SK-N-SH (cell line): ENCODE data around the gene BCAT1. TPM values are rescaled to one million over a fixed set of nuclear protein-coding genes. Genes with fewer than 3 reads are reported as not detected.

Experiments
- CTCF ChIA-PET: fragments of 300-600, 350-600 bp; formaldehyde crosslinking; extraction: SDS; loops from one replicate; lab custom pipeline; 2021; lab: Yijun Ruan, JAX
- POLR2A ChIA-PET: fragments of 350-600 bp; sonication (Branson Sonifier 250); formaldehyde crosslinking; extraction: SDS; loops from one replicate; lab custom pipeline; 2020; ENCODE audit warnings: antibody characterized with exemption, inconsistent platforms; lab: Yijun Ruan, JAX
- DNase-seq: peaks from one replicate; pipeline ENCODE4 v3.0.0; 2012
- H2AFZ ChIP-seq: fragments of 200-600 bp; sonication (generic); 2 replicates; pipeline ENCODE4 v1.8.1; 2016; ENCODE audit warnings: antibody characterized with exemption, mild to moderate bottlenecking, low read depth
- H3F3A ChIP-seq: fragments of 200-600 bp; sonication (generic); replicated peaks from 2 replicates; pipeline ENCODE3; 2016; ENCODE audit warnings: antibody characterized with exemption, mild to moderate bottlenecking; ENCODE audit not compliant: insufficient read depth
- H3K27ac ChIP-seq, 2 experiments: fragments of 200-500 bp in 1 of 2; fragments of 200-600 bp in 1 of 2; sonication (Bioruptor generic) in 1 of 2; sonication (generic), shearing (Covaris generic) in 1 of 2; 2 replicates each; pipeline versions ENCODE4 v1.5.1 to v1.6.1; 2014 to 2016; ENCODE audit warnings: low read depth in 2 of 2, inconsistent platforms in 1 of 2, low read length in 1 of 2, mild to moderate bottlenecking in 1 of 2, mixed read lengths in 1 of 2
- H3K27me3 ChIP-seq: fragments of 200-600 bp; sonication (generic), shearing (Covaris generic); 2 replicates; pipeline ENCODE4 v1.6.1; 2016; ENCODE audit warnings: mixed run types; ENCODE audit not compliant: insufficient read depth
- H3K36me3 ChIP-seq, 2 experiments: fragments of 200-500 bp in 1 of 2; fragments of 200-600 bp in 1 of 2; sonication (Bioruptor generic) in 1 of 2; sonication (generic) in 1 of 2; replicated peaks in 1 of 2; 2 replicates each; pipeline versions ENCODE3 to v1.5.1; 2014 to 2016; ENCODE audit warnings: low read length in 1 of 2, mild to moderate bottlenecking in 1 of 2; ENCODE audit not compliant: insufficient read depth in 2 of 2, control insufficient read depth in 1 of 2
- H3K4me1 ChIP-seq, 2 experiments: fragments of 200-500 bp in 1 of 2; fragments of 200-600 bp in 1 of 2; sonication (Bioruptor generic) in 1 of 2; sonication (generic), shearing (Covaris generic) in 1 of 2; 2 replicates each; pipeline versions ENCODE4 v1.5.1 to v1.6.1; 2014 to 2016; ENCODE audit warnings: low read depth in 1 of 2, low read length in 1 of 2, mixed run types in 1 of 2; ENCODE audit not compliant: insufficient read depth in 2 of 2, control insufficient read depth in 1 of 2
- H3K4me2 ChIP-seq: fragments of 200-600 bp; sonication (generic), shearing (Covaris generic); 2 replicates; pipeline ENCODE4 v1.6.1; 2017; ENCODE audit warnings: mixed run types
- H3K4me3 ChIP-seq, 2 experiments: fragments of 200-500 bp in 1 of 2; fragments of 200-600 bp in 1 of 2; sonication (Bioruptor generic) in 1 of 2; sonication (generic), shearing (Covaris generic) in 1 of 2; 2 replicates each; pipeline versions ENCODE4 v1.5.1 to v1.8.1; 2014 to 2016; ENCODE audit warnings: low read depth in 2 of 2, inconsistent platforms in 1 of 2, low read length in 1 of 2, mild to moderate bottlenecking in 1 of 2, mixed read lengths in 1 of 2, moderate library complexity in 1 of 2
- H3K79me2 ChIP-seq: fragments of 200-600 bp; sonication (generic); 2 replicates; pipeline ENCODE4 v1.8.1; 2017; ENCODE audit warnings: mild to moderate bottlenecking; ENCODE audit not compliant: insufficient read depth
- H3K9ac ChIP-seq: fragments of 200-600 bp; sonication (generic); 2 replicates; pipeline ENCODE4 v1.6.1; 2017; ENCODE audit warnings: mixed run types
- H3K9me2 ChIP-seq: fragments of 200-600 bp; sonication (generic); 2 replicates; pipeline ENCODE4 v1.6.1; 2017; ENCODE audit warnings: mixed run types
- H3K9me3 ChIP-seq: fragments of 200-600 bp; sonication (generic); 2 replicates; pipeline ENCODE4 v1.6.1; 2017; ENCODE audit warnings: mixed run types, mild to moderate bottlenecking, moderate library complexity
- H4K20me1 ChIP-seq: fragments of 200-600 bp; sonication (generic); 2 replicates; pipeline ENCODE4 v1.6.1; 2017; ENCODE audit warnings: mild to moderate bottlenecking, mixed run types; ENCODE audit not compliant: insufficient read depth
- CHD2 ChIP-seq: fragments of 150-350 bp; IDR thresholded peaks from 2 replicates; pipeline ENCODE4 v1.6.1; 2018; ENCODE audit warnings: low read length; ENCODE audit not compliant: partially characterized antibody
- CTCF ChIP-seq: fragments of 200-600 bp; sonication (generic); IDR thresholded peaks from 2 replicates; pipeline ENCODE4 v1.6.1; 2017; ENCODE audit warnings: antibody characterized with exemption, mild to moderate bottlenecking, moderate library complexity
- ELF1 ChIP-seq: IDR thresholded peaks from 2 replicates; pipeline ENCODE4 v1.4.0; 2012
- EP300 ChIP-seq, 2 experiments: IDR thresholded peaks; 2 replicates each; pipeline versions ENCODE4 v1.4.0 to v1.6.1; 2012; ENCODE audit warnings: borderline replicate concordance in 1 of 2, low read depth in 1 of 2, low read length in 1 of 2
- FOXM1 ChIP-seq: IDR thresholded peaks from 2 replicates; pipeline ENCODE4 v1.4.0; 2012; ENCODE audit warnings: low read depth, mild to moderate bottlenecking
- JUND ChIP-seq: IDR thresholded peaks from 2 replicates; pipeline ENCODE4 v1.4.0; 2012
- MAX ChIP-seq: IDR thresholded peaks from 2 replicates; pipeline ENCODE4 v1.4.0; 2012; ENCODE audit warnings: low read depth
- MEF2A ChIP-seq: IDR thresholded peaks from 2 replicates; pipeline ENCODE4 v1.4.0; 2012; ENCODE audit warnings: low read depth, borderline replicate concordance
- NRF1 ChIP-seq: IDR thresholded peaks from 2 replicates; pipeline ENCODE4 v1.6.1; 2012; ENCODE audit warnings: low read depth, mild to moderate bottlenecking, low read length
- RFX5 ChIP-seq: IDR thresholded peaks from 2 replicates; pipeline ENCODE4 v1.6.1; 2012; ENCODE audit warnings: mild to moderate bottlenecking, improper control_type of control experiment, low read length
- RXRA ChIP-seq: IDR thresholded peaks from 2 replicates; pipeline ENCODE4 v1.4.0; 2012; ENCODE audit warnings: low read depth, mild to moderate bottlenecking, borderline replicate concordance
- SIN3A ChIP-seq: IDR thresholded peaks from 2 replicates; pipeline ENCODE4 v1.6.1; 2012; ENCODE audit warnings: low read depth, mild to moderate bottlenecking, low read length, moderate library complexity, borderline replicate concordance
- SMC3 ChIP-seq: IDR thresholded peaks from 2 replicates; pipeline ENCODE4 v1.6.1; 2012; ENCODE audit warnings: low read depth, low read length, improper control_type of control experiment
- TAF1 ChIP-seq: IDR thresholded peaks from 2 replicates; pipeline ENCODE4 v1.6.1; 2012; ENCODE audit warnings: low read depth, mild to moderate bottlenecking, low read length, moderate library complexity, borderline replicate concordance
- TCF12 ChIP-seq: IDR thresholded peaks from 2 replicates; pipeline ENCODE4 v1.4.0; 2012
- TEAD4 ChIP-seq: IDR thresholded peaks from 2 replicates; pipeline ENCODE4 v1.4.0; 2012; ENCODE audit warnings: mild to moderate bottlenecking, borderline replicate concordance; ENCODE audit not compliant: insufficient read depth
- ZBTB33 ChIP-seq: IDR thresholded peaks from 2 replicates; pipeline ENCODE4 v1.4.0; 2012; ENCODE audit warnings: low read depth, borderline replicate concordance
- WGBS: methylation state at CpG from one replicate; pipeline ENCODE4 v1.1.6; 2017; ENCODE audit warnings: low lambda C conversion rate; 5-methylcytosine and 5-hydroxymethylcytosine counted together
- polyA plus RNA-seq, 3 experiments: library from polyadenylated mRNA; depleted of rRNA; stranded (reverse); fragments of >200 nt; gene quantifications; 2 replicates each; pipeline ENCODE4 v1.2.3, GENCODE V29; 2012
- TF ChIP-seq, protein P1 (sequence below): fragments of 150-350 bp; IDR thresholded peaks from 2 replicates; pipeline ENCODE4 v1.6.1; 2017; ENCODE audit warnings: antibody characterized with exemption, low read length, low read depth, borderline replicate concordance
- TF ChIP-seq, protein P2 (sequence below): IDR thresholded peaks from 2 replicates; pipeline ENCODE4 v1.6.1; 2012; ENCODE audit warnings: mild to moderate bottlenecking, low read depth, low read length, moderate library complexity
- TF ChIP-seq, protein P3 (sequence below): IDR thresholded peaks from 2 replicates; pipeline ENCODE4; 2012

Gene BCAT1
- polyA plus RNA-seq, 1 of the 3 experiments (the other 2 are of a cell fraction): 7.7 TPM

GRCh38 chr12:24791622-24792021 lies 157.3 kb downstream of the BCAT1 start:
- Histone ChIP-seq H3K4me1 (no peaks in the 10 kb centered on the region), H3K9me2 (no peaks in the 10 kb centered on the region), H3K27ac (no peak overlapping the region), H3K9me3 (no peaks in the 10 kb centered on the region), H3K27me3 (no peaks in the 10 kb centered on the region), H3K79me2 (no peaks in the 10 kb centered on the region), H3K9ac (no peak overlapping the region), H3F3A (no peaks in the 10 kb centered on the region), H3K4me2 (no peak overlapping the region), H3K36me3 (no peaks in the 10 kb centered on the region), H4K20me1 (no peaks in the 10 kb centered on the region), H3K4me3 (no peak overlapping the region), H2AFZ (no peak overlapping the region)
- TF ChIP-seq RXRA (no peak), TAF1 (no peak), CHD2 (no peak), TEAD4 (no peak), RFX5 (no peak), MEF2A (no peak), MAX (no peak), SMC3 (no peak), CTCF (no peak), NRF1 (no peak), ELF1 (no peak), EP300 (IDR thresholded peaks at IDR 0.05; ENCODE audit: borderline replicate concordance in 1 of 2, low read depth in 1 of 2, low read length in 1 of 2) (no peak), TCF12 (no peak), JUND (no peak), ZBTB33 (no peak), SIN3A (no peak), FOXM1 (no peak)
- TF ChIP-seq, protein P1, sequence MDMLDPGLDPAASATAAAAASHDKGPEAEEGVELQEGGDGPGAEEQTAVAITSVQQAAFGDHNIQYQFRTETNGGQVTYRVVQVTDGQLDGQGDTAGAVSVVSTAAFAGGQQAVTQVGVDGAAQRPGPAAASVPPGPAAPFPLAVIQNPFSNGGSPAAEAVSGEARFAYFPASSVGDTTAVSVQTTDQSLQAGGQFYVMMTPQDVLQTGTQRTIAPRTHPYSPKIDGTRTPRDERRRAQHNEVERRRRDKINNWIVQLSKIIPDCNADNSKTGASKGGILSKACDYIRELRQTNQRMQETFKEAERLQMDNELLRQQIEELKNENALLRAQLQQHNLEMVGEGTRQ: no peak
- TF ChIP-seq, protein P2, sequence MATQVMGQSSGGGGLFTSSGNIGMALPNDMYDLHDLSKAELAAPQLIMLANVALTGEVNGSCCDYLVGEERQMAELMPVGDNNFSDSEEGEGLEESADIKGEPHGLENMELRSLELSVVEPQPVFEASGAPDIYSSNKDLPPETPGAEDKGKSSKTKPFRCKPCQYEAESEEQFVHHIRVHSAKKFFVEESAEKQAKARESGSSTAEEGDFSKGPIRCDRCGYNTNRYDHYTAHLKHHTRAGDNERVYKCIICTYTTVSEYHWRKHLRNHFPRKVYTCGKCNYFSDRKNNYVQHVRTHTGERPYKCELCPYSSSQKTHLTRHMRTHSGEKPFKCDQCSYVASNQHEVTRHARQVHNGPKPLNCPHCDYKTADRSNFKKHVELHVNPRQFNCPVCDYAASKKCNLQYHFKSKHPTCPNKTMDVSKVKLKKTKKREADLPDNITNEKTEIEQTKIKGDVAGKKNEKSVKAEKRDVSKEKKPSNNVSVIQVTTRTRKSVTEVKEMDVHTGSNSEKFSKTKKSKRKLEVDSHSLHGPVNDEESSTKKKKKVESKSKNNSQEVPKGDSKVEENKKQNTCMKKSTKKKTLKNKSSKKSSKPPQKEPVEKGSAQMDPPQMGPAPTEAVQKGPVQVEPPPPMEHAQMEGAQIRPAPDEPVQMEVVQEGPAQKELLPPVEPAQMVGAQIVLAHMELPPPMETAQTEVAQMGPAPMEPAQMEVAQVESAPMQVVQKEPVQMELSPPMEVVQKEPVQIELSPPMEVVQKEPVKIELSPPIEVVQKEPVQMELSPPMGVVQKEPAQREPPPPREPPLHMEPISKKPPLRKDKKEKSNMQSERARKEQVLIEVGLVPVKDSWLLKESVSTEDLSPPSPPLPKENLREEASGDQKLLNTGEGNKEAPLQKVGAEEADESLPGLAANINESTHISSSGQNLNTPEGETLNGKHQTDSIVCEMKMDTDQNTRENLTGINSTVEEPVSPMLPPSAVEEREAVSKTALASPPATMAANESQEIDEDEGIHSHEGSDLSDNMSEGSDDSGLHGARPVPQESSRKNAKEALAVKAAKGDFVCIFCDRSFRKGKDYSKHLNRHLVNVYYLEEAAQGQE: no peak
- TF ChIP-seq, protein P3, sequence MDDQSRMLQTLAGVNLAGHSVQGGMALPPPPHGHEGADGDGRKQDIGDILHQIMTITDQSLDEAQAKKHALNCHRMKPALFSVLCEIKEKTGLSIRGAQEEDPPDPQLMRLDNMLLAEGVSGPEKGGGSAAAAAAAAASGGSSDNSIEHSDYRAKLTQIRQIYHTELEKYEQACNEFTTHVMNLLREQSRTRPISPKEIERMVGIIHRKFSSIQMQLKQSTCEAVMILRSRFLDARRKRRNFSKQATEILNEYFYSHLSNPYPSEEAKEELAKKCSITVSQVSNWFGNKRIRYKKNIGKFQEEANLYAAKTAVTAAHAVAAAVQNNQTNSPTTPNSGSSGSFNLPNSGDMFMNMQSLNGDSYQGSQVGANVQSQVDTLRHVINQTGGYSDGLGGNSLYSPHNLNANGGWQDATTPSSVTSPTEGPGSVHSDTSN: no peak
- WGBS: 64% methylated on average over 2 of the region's 2 CpGs
- ChIA-PET POLR2A (no interaction called here), CTCF (interaction anchor here (1.5 kb wide), 1 partner anchor 8 kb away, joined by 3 read pairs; no protein-coding TSS in a partner anchor)
- no peak for DNase-seq
